Trophoblast cell (in vitro differentiated cells and primary cell): Measurements from ENCODE around the gene PRDM11.

Source experiments
- DNase-seq, 2 donors: peaks; one replicate each; pipeline ENCODE4 v3.0.0-alpha.2; 2016
- H2AFZ ChIP-seq: 2 replicates; pipeline ENCODE4 v1.6.1; 2013; ENCODE audit warnings: low read length, moderate library complexity, mild to moderate bottlenecking; ENCODE audit not compliant: insufficient read depth, poor library complexity
- H2AK5ac ChIP-seq: 2 replicates; pipeline ENCODE4 v1.6.1; 2013; ENCODE audit warnings: mild to moderate bottlenecking, low read length
- H2BK120ac ChIP-seq: 2 replicates; pipeline ENCODE4 v1.6.1; 2013; ENCODE audit warnings: low read length, mild to moderate bottlenecking, moderate library complexity; ENCODE audit not compliant: insufficient read depth, poor library complexity
- H2BK12ac ChIP-seq: 2 replicates; pipeline ENCODE4 v1.6.1; 2013; ENCODE audit warnings: mild to moderate bottlenecking, low read length, moderate library complexity
- H2BK5ac ChIP-seq: 2 replicates; pipeline ENCODE4 v1.6.1; 2013; ENCODE audit warnings: low read length, low read depth, moderate library complexity, mild to moderate bottlenecking; ENCODE audit not compliant: poor library complexity
- H3K14ac ChIP-seq: 2 replicates; pipeline ENCODE4 v1.6.1; 2013; ENCODE audit warnings: mild to moderate bottlenecking, low read length
- H3K18ac ChIP-seq: 2 replicates; pipeline ENCODE4 v1.6.1; 2013; ENCODE audit warnings: mild to moderate bottlenecking, low read length
- H3K23ac ChIP-seq: 2 replicates; pipeline ENCODE4 v1.6.1; 2013; ENCODE audit warnings: low read length
- H3K27ac ChIP-seq: 2 replicates; pipeline ENCODE4 v1.5.1; 2013; ENCODE audit warnings: low read depth, mild to moderate bottlenecking, inconsistent platforms, low read length, moderate library complexity
- H3K27me3 ChIP-seq: 2 replicates; pipeline ENCODE4 v1.6.1; 2013; ENCODE audit warnings: inconsistent platforms, mild to moderate bottlenecking, low read length, moderate library complexity; ENCODE audit not compliant: insufficient read depth
- H3K36me3 ChIP-seq, 2 experiments: 1 replicate in 1 of 2; 2 replicates in 1 of 2; pipeline ENCODE4 v1.6.1; 2013; ENCODE audit warnings: low read length in 2 of 2, mild to moderate bottlenecking in 2 of 2, moderate library complexity in 1 of 2; ENCODE audit not compliant: insufficient read depth in 2 of 2, control insufficient read depth in 1 of 2
- H3K4ac ChIP-seq: 2 replicates; pipeline ENCODE4 v1.6.1; 2013; ENCODE audit warnings: low read depth, mild to moderate bottlenecking, low read length, moderate library complexity
- H3K4me1 ChIP-seq, 2 experiments: 1 replicate in 1 of 2; 2 replicates in 1 of 2; pipeline ENCODE4 v1.6.1; 2013; ENCODE audit warnings: low read length in 2 of 2, mild to moderate bottlenecking in 2 of 2, moderate library complexity in 1 of 2; ENCODE audit not compliant: insufficient read depth in 2 of 2, control insufficient read depth in 1 of 2
- H3K4me2 ChIP-seq: 2 replicates; pipeline ENCODE4 v1.6.1; 2013; ENCODE audit warnings: inconsistent platforms, mild to moderate bottlenecking, low read length, moderate library complexity
- H3K4me3 ChIP-seq: 2 replicates; pipeline ENCODE4 v1.5.1; 2013; ENCODE audit warnings: mild to moderate bottlenecking, low read depth, low read length, inconsistent platforms
- H3K79me1 ChIP-seq: one replicate; pipeline ENCODE4 v1.6.1; 2013; ENCODE audit warnings: low read length
- H3K79me2 ChIP-seq: 2 replicates; pipeline ENCODE4 v1.6.1; 2013; ENCODE audit warnings: low read length, mild to moderate bottlenecking; ENCODE audit not compliant: control insufficient read depth, insufficient read depth, poor library complexity
- H3K9ac ChIP-seq: 2 replicates; pipeline ENCODE4 v1.6.1; 2013; ENCODE audit warnings: mild to moderate bottlenecking, low read length
- H3K9me3 ChIP-seq: 2 replicates; pipeline ENCODE4 v1.6.1; 2013; ENCODE audit warnings: low read depth, mild to moderate bottlenecking, control low read depth, inconsistent platforms, low read length; ENCODE audit not compliant: insufficient read depth
- H4K12ac ChIP-seq: 2 replicates; pipeline ENCODE4 v1.6.1; 2013; ENCODE audit warnings: low read depth, mild to moderate bottlenecking, low read length, moderate library complexity
- H4K8ac ChIP-seq: 2 replicates; pipeline ENCODE4 v1.6.1; 2013; ENCODE audit warnings: low read depth, mild to moderate bottlenecking, low read length, moderate library complexity
- H4K91ac ChIP-seq: one replicate; pipeline ENCODE4 v1.6.1; 2013; ENCODE audit warnings: low read depth, mild to moderate bottlenecking, low read length, moderate library complexity
- WGBS: extraction: QIAGEN DNeasy Blood & Tissue Kit; methylation state at CpG from one replicate; pipeline ENCODE4 v1.1.7; 2013; ENCODE audit warnings: missing lambda C conversion rate; ENCODE audit not compliant: insufficient read length, insufficient coverage; ENCODE audit errors: extremely low coverage; 5-methylcytosine and 5-hydroxymethylcytosine counted together

Gene PRDM11

GRCh38 chr11:45258982-45259530 lies 112.6 kb downstream of the PRDM11 start:
- no peak overlapping the region for H3K18ac ChIP-seq
- H2BK5ac ChIP-seq, result no peak overlapping the region
- no peak overlapping the region for H3K23ac ChIP-seq
- no peaks in the 10 kb centered on the region for H3K79me1 ChIP-seq
- no peak overlapping the region for H4K12ac ChIP-seq
- no peak overlapping the region for H3K27ac ChIP-seq
- H2BK120ac ChIP-seq, result no peak overlapping the region
- H3K79me2 ChIP-seq, result no peaks in the 10 kb centered on the region
- H3K27me3 ChIP-seq, result no peaks in the 10 kb centered on the region
- no peak overlapping the region for H3K9ac ChIP-seq
- no peak overlapping the region for H2AFZ ChIP-seq
- no peaks in the 10 kb centered on the region for H3K36me3 ChIP-seq
- H3K9me3 ChIP-seq, result peaks cover 2% of the 10 kb centered on the region
- no peak overlapping the region for H2AK5ac ChIP-seq
- H3K4ac ChIP-seq, result no peak overlapping the region
- H3K4me1 ChIP-seq, result no peaks in the 10 kb centered on the region
- WGBS, result no CpG with 5 or more reads among the region's 4 CpGs
- no peak for DNase-seq
- H3K14ac ChIP-seq, result no peak overlapping the region
- no peak overlapping the region for H4K8ac ChIP-seq
- no peak overlapping the region for H4K91ac ChIP-seq
- no peak overlapping the region for H3K4me2 ChIP-seq
- no peak overlapping the region for H2BK12ac ChIP-seq
- no peak overlapping the region for H3K4me3 ChIP-seq

DNA sequence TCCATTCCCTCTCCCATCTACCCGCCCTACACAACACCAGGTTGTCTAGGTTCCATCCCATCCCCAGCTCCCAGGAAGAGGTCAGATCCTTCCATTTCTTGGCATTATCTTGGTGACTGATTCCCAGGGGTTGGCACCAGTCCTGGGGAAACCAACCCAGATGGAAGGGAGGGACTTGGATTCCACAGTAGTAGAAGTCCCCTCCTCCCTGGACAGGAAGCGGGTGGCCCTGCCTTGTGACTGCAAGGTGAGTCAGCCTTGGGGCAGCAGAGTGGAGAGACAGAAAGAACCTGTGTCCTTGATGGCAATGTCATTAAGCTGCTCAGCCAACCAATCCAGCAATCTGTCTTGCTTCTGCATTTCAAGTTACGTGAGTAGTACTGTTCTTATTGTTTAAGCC lies 113.2 kb downstream of the PRDM11 start:
- no peak overlapping the region for H2AFZ ChIP-seq
- H3K27ac ChIP-seq, result no peak overlapping the region
- no peak for DNase-seq
- H3K27me3 ChIP-seq, result no peaks in the 10 kb centered on the region
- no peak overlapping the region for H3K9ac ChIP-seq
- no peaks in the 10 kb centered on the region for H3K4me1 ChIP-seq
- H3K36me3 ChIP-seq, result no peaks in the 10 kb centered on the region
- H3K4me2 ChIP-seq, result no peak overlapping the region
- no peak overlapping the region for H4K8ac ChIP-seq
- no peak overlapping the region for H4K12ac ChIP-seq
- H3K18ac ChIP-seq, result no peak overlapping the region
- H4K91ac ChIP-seq, result no peak overlapping the region
- H2BK5ac ChIP-seq, result no peak overlapping the region
- no peak overlapping the region for H3K4ac ChIP-seq
- H2AK5ac ChIP-seq, result no peak overlapping the region
- WGBS, result no CpG with 5 or more reads among the region's 3 CpGs
- H3K79me1 ChIP-seq, result no peaks in the 10 kb centered on the region
- no peak overlapping the region for H3K14ac ChIP-seq
- H3K79me2 ChIP-seq, result no peaks in the 10 kb centered on the region
- no peak overlapping the region for H2BK12ac ChIP-seq
- no peak overlapping the region for H3K4me3 ChIP-seq
- peaks cover 3% of the 10 kb centered on the region for H3K9me3 ChIP-seq
- H2BK120ac ChIP-seq, result no peak overlapping the region
- H3K23ac ChIP-seq, result no peak overlapping the region

- Histone ChIP-seq H3K79me1 (no peaks in the 10 kb centered on the region), H3K9ac (no peak overlapping the region), H3K36me3 (no peaks in the 10 kb centered on the region), H3K4ac (no peak overlapping the region), H2BK5ac (no peak overlapping the region), H3K4me3 (no peak overlapping the region), H3K4me1 (no peaks in the 10 kb centered on the region), H3K27ac (no peak overlapping the region), H2BK12ac (no peak overlapping the region), H2AFZ (no peak overlapping the region), H2AK5ac (no peak overlapping the region), H2BK120ac (no peak overlapping the region), H3K14ac (no peak overlapping the region), H3K9me3 (peaks cover 3% of the 10 kb centered on the region), H4K8ac (no peak overlapping the region), H3K18ac (no peak overlapping the region), H3K79me2 (no peaks in the 10 kb centered on the region), H3K4me2 (no peak overlapping the region), H3K23ac (no peak overlapping the region), H4K12ac (no peak overlapping the region), H3K27me3 (no peaks in the 10 kb centered on the region), H4K91ac (no peak overlapping the region)
- no peak for DNase-seq
Measured at GRCh38 chr11:45260071-45260470, 113.6 kb downstream of the PRDM11 start.

- no peak overlapping the region for H3K18ac ChIP-seq
- H2BK5ac ChIP-seq, result no peak overlapping the region
- H4K91ac ChIP-seq, result no peak overlapping the region
- no peak overlapping the region for H2AK5ac ChIP-seq
- H2AFZ ChIP-seq, result no peak overlapping the region
- H3K27ac ChIP-seq, result no peak overlapping the region
- H3K9me3 ChIP-seq, result peaks cover 11% of the 10 kb centered on the region
- H3K4me1 ChIP-seq, result no peaks in the 10 kb centered on the region
- H3K4me3 ChIP-seq, result no peak overlapping the region
- H3K36me3 ChIP-seq, result no peaks in the 10 kb centered on the region
- no peak overlapping the region for H3K23ac ChIP-seq
- H2BK12ac ChIP-seq, result no peak overlapping the region
- no peak overlapping the region for H3K4me2 ChIP-seq
- no peak overlapping the region for H3K4ac ChIP-seq
- H4K8ac ChIP-seq, result no peak overlapping the region
- H3K79me1 ChIP-seq, result no peaks in the 10 kb centered on the region
- no peak overlapping the region for H3K9ac ChIP-seq
- H2BK120ac ChIP-seq, result no peak overlapping the region
- DNase-seq, result no peak
- no peak overlapping the region for H4K12ac ChIP-seq
- no peak overlapping the region for H3K14ac ChIP-seq
- H3K27me3 ChIP-seq, result no peaks in the 10 kb centered on the region
- no CpG with 5 or more reads among the region's 4 CpGs for WGBS
- no peaks in the 10 kb centered on the region for H3K79me2 ChIP-seq
Measured at GRCh38 chr11:45262900-45263299, 116.5 kb downstream of the PRDM11 start.
